Medulla oblongata (tissue), 1 donor: Measurements from ENCODE around the gene PNPT1.
"Not testable (repeated sequence)": the region's sequence is repeated elsewhere in the genome, so short reads cannot be mapped to it uniquely, and the experiment has no call there.

ENCODE experiments used
- DNase-seq: peaks from one replicate; pipeline ENCODE4 v3.0.0-alpha.2; 2015; ENCODE audit errors: extremely low spot score

The PNPT1 gene

GRCh38 chr2:55596795-55597194, 96.8 kb downstream of the PNPT1 start:
- not testable (repeated sequence) for DNase-seq

- DNase-seq = no peak
These were observed 98.1 kb downstream of the PNPT1 start for GRCh38 chr2:55595536-55595935.

- DNase-seq = no peak
These were observed 101.5 kb downstream of the PNPT1 start for GRCh38 chr2:55592130-55592529.

- no peak for DNase-seq
These were observed 102.7 kb downstream of the PNPT1 start for GRCh38 chr2:55590810-55591440.

GRCh38 chr2:55585451-55586080, 108.1 kb downstream of the PNPT1 start:
- no peak for DNase-seq
